HFF-Myc (cell line): ENCODE results near the gene GSS.

ENCODE experiments used
- DNase-seq: peaks from one replicate; pipeline ENCODE4 v3.0.0-alpha.2; 2011; ENCODE audit warnings: low read depth; ENCODE audit errors: extremely low read depth
- H3K4me3 ChIP-seq: replicated peaks from 2 replicates; pipeline ENCODE4 v1.5.1; 2011; ENCODE audit warnings: low read depth, mild to moderate bottlenecking, control low read depth, low read length
- TF ChIP-seq, protein P1 (sequence below): IDR thresholded peaks from 2 replicates; pipeline ENCODE4 v1.5.1; 2012; ENCODE audit warnings: mild to moderate bottlenecking, low read depth, low read length, control low read depth; ENCODE audit errors: missing control alignments

Gene GSS

DNA sequence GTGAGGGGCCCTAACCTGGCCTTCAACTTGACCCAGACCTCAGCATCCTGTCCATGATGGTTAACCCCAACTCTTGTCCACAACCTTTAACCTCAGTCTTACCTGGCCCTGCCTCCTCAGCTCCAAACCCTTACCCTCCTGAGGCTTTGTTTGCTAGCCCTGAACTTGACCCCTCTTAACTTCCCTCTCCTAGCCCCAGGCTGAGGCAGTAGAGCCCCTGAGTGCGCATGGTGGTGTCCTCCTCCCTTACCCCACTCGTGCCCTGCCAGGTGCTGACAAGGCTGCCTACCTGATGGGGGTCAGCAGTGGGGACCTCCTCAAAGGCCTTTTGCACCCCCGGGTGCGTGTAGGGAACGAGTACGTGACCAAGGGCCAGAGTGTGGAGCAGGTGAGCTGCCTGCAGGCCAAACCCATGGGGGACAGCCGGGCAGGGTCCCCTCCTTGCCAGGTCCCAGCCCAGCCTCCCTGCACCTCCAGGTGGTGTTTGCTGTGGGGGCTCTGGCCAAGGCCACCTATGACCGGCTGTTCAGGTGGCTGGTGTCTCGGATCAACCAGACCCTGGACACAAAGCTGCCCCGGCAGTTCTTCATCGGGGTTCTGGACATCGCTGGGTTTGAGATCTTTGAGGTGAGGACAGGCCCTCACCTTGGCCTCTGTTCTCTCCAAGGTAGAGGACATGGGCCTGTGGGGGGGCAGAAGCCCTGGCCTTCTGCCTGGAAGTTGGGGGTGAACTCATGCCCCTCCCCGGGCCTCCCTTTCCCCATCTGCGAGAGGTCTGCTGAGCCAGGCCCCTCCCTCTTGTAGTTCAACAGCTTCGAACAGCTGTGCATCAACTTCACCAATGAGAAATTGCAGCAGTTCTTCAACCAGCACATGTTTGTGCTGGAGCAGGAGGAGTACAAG lies 31.9 kb upstream of the GSS start:
- no peak overlapping the region for H3K4me3 ChIP-seq
- TF ChIP-seq, protein P1, sequence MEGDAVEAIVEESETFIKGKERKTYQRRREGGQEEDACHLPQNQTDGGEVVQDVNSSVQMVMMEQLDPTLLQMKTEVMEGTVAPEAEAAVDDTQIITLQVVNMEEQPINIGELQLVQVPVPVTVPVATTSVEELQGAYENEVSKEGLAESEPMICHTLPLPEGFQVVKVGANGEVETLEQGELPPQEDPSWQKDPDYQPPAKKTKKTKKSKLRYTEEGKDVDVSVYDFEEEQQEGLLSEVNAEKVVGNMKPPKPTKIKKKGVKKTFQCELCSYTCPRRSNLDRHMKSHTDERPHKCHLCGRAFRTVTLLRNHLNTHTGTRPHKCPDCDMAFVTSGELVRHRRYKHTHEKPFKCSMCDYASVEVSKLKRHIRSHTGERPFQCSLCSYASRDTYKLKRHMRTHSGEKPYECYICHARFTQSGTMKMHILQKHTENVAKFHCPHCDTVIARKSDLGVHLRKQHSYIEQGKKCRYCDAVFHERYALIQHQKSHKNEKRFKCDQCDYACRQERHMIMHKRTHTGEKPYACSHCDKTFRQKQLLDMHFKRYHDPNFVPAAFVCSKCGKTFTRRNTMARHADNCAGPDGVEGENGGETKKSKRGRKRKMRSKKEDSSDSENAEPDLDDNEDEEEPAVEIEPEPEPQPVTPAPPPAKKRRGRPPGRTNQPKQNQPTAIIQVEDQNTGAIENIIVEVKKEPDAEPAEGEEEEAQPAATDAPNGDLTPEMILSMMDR: no peak
- DNase-seq: no peak

DNA sequence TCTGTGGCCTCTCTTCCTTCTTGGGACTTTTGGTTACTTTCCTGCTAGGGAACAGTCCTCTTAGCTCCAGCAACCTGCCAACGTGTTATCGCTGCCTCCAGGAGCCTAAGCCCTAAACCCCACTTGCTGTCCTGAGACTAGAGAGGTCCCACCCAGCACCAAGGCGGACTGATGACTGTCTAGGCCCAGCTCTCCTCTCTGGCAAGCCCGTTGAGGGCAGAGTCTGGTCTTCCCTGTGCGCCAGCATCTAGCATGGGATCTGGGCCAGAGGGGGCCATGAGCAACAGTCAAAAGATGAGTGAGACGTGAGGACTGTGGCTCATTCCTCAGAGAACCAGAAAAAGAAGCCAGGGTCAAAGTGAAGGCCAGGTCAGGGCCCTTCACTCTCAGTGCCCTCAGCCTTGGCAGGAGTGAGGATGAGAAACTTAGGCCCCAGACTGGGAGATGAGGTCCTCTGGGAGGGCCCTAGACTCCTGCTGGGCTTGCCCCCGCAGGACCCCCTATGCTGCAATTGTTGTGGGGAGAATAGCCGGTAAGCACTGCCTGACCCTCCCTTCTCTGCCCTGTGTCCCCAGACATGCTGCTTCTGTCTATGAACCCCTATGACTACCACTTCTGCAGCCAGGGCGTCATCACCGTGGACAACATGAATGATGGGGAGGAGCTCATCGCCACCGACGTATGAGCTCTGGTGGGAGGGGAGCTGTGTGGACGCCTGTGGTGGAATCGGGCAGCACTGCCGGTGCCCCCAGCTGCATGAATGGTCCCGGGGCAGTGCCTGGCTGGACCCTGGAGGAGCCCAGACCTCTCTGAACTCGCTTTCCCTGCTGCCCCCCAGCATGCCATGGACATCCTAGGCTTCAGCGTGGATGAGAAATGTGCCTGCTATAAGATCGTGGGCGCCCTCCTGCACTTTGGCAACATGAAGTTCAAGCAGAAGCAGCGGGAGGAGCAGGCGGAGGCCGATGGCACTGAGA lies 31.0 kb upstream of the GSS start:
- TF ChIP-seq, protein P1: no peak
- no peak overlapping the region for H3K4me3 ChIP-seq
- DNase-seq: no peak

DNA sequence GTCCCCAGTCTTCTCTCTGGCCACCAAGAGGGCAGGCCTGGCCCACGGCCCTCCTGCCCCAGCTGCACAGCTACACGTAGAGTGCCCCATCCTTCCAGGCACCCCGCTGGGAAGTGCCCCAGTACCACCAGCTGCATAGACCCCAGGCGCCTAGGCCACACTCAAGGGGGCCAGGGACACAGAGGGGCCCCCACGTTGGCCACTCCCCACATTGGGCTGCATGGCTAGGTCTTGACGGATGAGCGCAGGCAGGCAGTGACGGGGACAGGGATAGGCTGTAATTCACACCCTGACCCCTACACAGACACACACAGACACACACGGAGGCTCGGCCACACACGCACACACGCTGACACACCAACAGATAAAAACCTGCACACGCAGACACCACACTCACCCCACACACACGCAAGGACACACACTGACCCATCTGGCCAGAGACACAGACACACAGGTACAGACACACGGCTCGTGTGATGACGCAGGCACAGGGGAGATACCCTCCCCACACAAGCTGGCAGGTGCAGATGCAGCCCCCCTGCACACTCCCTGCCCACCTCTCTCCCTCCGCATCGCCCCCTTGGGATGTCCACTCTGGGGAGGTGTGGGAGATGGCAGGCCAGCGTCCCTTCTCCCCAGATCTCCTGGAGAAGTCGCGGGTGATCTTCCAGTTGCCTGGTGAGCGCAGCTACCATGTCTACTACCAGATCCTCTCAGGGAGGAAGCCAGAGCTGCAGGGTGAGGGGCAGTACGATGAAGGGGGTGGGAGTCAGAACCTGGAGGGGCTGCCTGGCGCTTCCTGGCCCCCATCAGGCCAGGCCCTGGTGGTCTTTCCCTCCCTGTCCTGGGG lies 30.1 kb upstream of the GSS start:
- TF ChIP-seq, protein P1: no peak
- DNase-seq: no peak
- H3K4me3 ChIP-seq: no peak overlapping the region

DNA sequence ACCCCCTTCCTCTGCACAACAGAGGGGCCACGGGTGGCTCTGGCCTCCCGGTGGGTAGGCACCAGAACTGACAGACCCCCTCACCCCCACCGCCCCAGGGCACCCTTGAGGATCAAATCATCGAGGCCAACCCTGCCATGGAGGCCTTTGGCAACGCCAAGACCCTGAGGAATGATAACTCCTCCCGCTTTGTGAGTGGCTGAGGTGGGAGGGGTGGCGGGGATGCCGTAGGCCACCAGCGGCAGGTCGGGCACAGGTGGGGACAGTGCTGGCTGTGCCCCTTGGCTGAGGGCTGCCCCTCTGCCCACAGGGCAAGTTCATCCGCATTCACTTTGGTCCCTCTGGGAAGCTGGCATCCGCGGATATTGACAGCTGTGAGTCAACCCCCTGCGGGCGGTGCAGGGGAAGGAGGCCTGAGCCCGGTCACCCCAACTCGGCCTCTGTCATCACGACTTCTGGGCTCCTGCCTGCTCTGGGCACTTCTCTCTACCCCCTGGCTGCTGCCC lies 29.2 kb upstream of the GSS start:
- TF ChIP-seq, protein P1: no peak
- DNase-seq: no peak
- no peak overlapping the region for H3K4me3 ChIP-seq

DNA sequence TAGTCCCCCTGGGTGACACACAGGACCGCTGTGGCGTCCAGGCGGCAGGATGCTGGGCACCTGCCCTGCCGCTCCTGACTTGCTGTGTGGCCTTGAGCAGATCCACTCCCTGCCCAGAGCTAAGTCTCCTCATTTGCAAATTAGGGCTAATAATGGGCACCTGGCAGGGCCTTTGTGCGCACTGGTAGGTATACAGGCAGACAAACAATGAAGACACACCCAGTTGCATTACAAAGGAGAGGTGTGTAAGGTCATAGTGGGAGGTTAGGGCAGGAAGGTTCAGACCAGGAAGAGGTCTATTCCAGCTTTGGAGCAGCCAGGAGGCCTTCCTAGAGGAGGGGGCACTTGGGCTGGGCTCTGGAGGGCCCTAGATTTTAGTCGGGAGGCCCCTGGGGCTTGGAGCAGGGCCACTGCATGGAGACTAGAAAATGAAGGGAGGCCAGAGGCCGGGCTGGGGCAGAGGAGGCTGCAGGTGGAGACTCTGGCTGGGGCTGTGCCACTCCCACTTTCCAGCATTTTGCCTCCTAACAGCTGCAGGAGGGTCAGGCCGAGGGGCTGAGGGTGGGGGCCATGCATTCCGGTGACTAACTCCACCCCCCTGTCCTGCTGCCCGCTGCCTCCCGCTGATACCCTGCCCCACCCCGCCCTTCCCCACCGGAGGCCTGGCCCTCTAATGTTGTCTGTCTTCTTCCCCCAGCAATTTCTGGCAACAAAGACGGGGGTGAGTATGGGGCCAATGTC lies 28.6 kb upstream of the GSS start:
- H3K4me3 ChIP-seq: no peak overlapping the region
- DNase-seq: no peak
- TF ChIP-seq, protein P1: no peak
